Mononuclear cell (primary cell): ENCODE measurements around the gene LDLRAP1. TPM values are rescaled to one million over a fixed set of nuclear protein-coding genes. Genes with fewer than 3 reads are reported as not detected.

Experiments used
- H3K27me3 ChIP-seq: 2 replicates; pipeline ENCODE4 v1.6.0; 2011; ENCODE audit warnings: low read length, control low read depth; ENCODE audit not compliant: insufficient read depth
- H3K4me1 ChIP-seq: 2 replicates; pipeline ENCODE4 v1.5.1; 2011; ENCODE audit warnings: mild to moderate bottlenecking, low read length, control low read depth; ENCODE audit not compliant: insufficient read depth
- H3K4me3 ChIP-seq: 2 replicates; pipeline ENCODE4 v1.5.1; 2011; ENCODE audit warnings: mild to moderate bottlenecking, low read length, moderate library complexity
- H3K9me3 ChIP-seq: 2 replicates; pipeline ENCODE4 v1.5.1; 2011; ENCODE audit warnings: low read depth, mild to moderate bottlenecking, control low read depth, low read length
- total RNA-seq: library from RNA; depleted of rRNA; stranded (reverse); fragments of >200 nt; gene quantifications from one replicate; pipeline ENCODE4 v1.2.3, GENCODE V29; 2012

LDLRAP1 gene
- total RNA-seq, 1 donor, result 34.5 TPM

DNA sequence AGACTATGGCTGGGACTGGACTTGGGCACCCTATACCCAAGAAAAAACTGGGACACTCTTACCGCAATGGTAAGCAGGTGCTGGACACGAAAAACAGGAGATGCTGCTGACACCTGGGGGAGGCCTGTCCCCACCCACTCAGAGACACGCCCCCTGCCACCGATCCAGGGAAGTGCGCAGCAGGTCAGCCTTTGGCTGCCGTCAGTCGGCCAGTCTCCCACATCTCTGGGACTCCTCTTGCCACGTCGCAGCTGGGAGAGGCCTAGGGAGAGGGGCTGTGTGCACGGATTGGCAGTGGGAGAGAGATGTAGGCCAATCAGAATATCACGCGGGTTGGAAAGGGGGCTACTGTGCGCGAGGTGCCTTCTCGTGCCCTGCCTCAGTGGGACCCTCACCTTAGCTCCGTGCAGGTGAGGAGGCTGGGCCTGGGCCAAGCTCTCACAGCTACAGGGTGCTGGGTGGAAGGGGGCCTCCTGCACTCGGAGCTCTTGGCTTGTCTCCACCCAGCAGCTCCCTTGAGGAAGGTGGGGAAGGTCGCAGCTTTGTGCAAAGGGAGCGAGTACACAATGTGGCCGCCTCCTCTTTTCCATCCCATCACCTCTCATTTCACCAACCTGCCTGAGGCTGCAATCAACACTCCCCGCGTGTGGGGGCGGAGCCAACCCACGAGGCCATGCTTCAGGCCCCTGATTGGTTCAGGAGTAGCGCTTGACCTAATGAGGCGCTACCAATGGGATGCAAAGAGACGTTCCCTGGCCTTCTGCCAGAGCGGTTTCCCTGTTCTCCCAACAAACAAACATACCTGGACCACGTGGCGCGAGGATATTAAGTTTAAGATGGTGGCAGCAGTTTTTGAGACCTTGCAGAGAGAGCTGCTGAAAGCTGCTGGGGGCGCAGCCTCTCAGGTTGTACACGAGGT lies 25.7 kb upstream of the LDLRAP1 start:
- Histone ChIP-seq H3K27me3 (no peaks in the 10 kb centered on the region), H3K9me3 (no peaks in the 10 kb centered on the region), H3K4me3 (no peak overlapping the region), H3K4me1 (peaks cover 4% of the 10 kb centered on the region)

DNA sequence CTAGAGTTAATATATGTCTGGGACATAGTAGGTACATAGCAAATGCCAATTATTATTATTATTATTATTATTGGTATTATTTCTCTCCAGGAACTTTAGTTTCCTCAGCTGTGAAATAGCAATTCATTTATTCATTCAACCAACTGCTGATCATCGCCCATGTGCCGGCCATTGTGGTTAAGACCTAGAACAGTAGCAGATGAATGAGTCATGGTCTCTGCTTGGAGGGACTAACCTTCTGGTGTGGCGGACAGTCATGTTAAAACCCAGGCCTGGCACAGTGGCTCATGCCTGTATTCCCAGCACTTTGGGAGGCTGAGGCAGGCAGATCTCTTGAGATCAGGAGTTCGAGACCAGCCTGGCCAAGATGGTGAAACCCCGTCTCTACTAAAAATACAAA lies 23.8 kb upstream of the LDLRAP1 start:
- Histone ChIP-seq H3K27me3 (no peaks in the 10 kb centered on the region), H3K9me3 (no peaks in the 10 kb centered on the region), H3K4me1 (peaks cover 4% of the 10 kb centered on the region), H3K4me3 (no peak overlapping the region)

GRCh38 chr1:25520446-25521061 lies 22.9 kb upstream of the LDLRAP1 start:
- no peaks in the 10 kb centered on the region for H3K27me3 ChIP-seq
- no peak overlapping the region for H3K4me3 ChIP-seq
- peaks cover 4% of the 10 kb centered on the region for H3K4me1 ChIP-seq
- H3K9me3 ChIP-seq, result no peaks in the 10 kb centered on the region

DNA sequence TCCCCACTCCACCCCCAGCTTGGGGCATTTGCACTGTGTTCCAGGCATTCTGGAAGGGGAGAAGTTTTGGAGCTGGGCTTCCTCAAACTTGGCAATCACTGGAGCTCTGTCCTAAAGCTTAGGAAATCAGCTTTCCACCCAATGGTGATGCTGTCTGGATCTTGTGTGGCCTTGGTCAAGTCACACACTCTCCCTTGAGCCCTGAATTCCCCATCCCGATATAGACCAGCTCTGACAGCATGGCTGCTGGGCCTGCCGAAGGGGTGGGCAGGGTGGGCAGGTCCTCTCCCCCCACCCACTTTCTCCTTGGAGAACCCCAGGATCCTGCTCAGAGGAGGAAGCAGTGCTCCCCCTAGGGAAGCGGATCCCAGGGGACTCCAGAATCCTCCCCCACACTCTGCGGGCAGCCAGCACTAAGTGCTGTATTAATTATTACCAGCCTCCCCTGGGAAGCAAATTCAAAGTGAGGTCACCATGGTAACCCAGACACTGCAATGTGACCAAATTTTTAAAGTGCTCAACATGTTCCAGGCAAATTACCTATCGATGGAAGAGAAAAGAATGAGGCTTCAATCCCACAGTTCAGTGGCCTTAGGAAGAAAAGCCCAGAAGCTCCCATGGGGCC lies 21.3 kb upstream of the LDLRAP1 start:
- Histone ChIP-seq H3K9me3 (no peaks in the 10 kb centered on the region), H3K27me3 (no peaks in the 10 kb centered on the region), H3K4me3 (no peak overlapping the region), H3K4me1 (peaks cover 4% of the 10 kb centered on the region)

DNA sequence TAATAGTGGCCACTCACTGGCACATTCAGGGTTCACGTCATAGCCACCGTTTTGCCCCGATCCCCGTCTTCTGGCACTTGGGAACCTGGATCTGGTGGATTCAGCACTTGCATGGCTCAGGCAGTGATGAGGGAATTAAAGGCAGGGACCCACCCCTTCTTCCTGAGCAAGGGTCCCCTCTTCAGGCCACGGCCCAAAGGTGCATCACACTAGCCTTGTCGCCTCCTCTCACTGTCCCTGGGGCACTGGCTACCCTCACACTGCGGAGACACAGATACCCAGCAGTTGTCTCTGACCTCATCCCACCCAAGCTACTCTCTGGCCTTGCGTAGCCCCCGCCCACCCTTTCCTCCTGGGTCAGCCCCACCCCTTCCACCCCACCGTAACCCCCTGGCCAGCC lies 19.9 kb upstream of the LDLRAP1 start:
- H3K4me3 ChIP-seq, result no peak overlapping the region
- H3K4me1 ChIP-seq, result peaks cover 4% of the 10 kb centered on the region
- H3K27me3 ChIP-seq, result no peaks in the 10 kb centered on the region

DNA sequence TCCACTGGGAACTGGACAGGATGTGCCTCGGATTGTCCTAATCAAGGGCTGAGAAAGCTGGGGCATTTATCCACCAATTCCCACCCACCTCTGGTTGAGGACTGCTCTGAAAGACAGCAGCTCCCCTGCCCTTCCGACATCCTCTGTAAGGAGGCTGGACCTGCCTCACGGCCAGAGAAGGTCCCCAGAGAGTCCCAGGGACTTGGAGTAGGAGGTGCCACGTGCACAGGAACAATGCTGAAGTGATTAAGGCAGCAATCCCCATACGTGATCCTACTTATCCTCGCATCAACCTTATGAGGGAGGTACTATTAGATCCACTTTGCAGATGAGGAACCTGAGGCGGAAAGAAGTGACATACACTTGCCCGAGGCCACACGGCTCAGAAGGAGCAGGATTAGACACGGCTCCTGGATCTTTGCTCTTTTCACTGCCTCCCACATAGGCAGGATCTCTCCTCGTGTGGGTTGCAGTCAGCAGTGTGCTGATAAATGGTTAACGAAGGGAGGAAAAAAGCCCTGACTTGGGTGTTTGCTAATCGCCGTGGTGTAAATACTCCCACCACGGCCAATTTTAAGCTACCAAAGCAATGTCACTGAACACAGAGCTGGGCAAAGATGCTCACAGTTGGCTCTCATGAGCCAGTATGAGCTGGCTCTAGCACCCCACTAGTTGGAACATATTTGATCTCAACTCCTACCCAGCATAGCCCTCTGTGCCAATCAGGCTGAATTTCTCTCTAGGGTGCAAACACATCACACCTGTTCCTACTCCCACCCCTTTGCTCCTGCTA lies 18.6 kb upstream of the LDLRAP1 start:
- Histone ChIP-seq H3K9me3 (no peaks in the 10 kb centered on the region), H3K4me1 (peaks cover 4% of the 10 kb centered on the region), H3K27me3 (no peaks in the 10 kb centered on the region), H3K4me3 (no peak overlapping the region)

More for the DNA sequence above, 19.9 kb upstream of the LDLRAP1 start:
- no peaks in the 10 kb centered on the region for H3K9me3 ChIP-seq

DNA sequence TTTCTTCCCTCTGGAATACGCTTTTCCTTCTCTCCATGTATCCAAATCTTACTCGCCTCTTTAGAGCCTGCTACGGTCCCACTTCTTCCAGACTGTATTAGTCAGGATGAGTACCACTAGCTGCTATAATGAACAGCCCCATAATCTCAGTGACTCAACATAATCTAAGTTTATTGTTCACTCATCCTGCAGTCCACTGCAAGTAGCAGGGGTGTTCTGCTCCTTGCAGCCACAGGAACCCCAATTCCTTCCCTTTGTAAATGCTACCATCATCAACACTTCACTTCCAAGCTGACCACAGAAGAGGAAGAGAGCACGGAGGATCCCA lies 18.1 kb upstream of the LDLRAP1 start:
- H3K4me3 ChIP-seq, result no peak overlapping the region
- H3K4me1 ChIP-seq, result peaks cover 4% of the 10 kb centered on the region
- no peaks in the 10 kb centered on the region for H3K9me3 ChIP-seq
- H3K27me3 ChIP-seq, result no peaks in the 10 kb centered on the region

DNA sequence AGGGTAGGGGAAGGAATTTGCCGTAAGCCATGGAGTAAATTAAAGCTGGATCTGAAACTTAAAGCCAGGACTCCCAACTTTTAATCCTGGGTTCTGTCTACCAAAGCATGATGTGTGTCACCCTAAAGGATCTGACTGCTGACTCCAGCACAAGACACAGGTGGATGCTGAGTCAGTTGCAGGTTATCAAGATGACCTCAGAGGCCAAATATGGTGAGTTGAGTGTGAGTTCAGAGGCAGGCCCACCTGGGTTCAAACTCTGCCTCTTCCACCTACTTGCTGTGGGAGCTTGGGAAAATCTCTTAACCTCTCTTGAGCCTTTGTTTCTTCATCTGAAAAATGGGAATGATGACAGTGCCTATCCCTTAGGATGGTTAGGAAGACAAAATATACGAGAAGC lies 16.7 kb upstream of the LDLRAP1 start:
- Histone ChIP-seq H3K4me3 (no peak overlapping the region), H3K27me3 (no peaks in the 10 kb centered on the region), H3K4me1 (no peaks in the 10 kb centered on the region), H3K9me3 (no peaks in the 10 kb centered on the region)

GRCh38 chr1:25527226-25527846 lies 16.1 kb upstream of the LDLRAP1 start:
- Histone ChIP-seq H3K4me3 (no peak overlapping the region), H3K4me1 (no peaks in the 10 kb centered on the region), H3K27me3 (no peaks in the 10 kb centered on the region), H3K9me3 (no peaks in the 10 kb centered on the region)

DNA sequence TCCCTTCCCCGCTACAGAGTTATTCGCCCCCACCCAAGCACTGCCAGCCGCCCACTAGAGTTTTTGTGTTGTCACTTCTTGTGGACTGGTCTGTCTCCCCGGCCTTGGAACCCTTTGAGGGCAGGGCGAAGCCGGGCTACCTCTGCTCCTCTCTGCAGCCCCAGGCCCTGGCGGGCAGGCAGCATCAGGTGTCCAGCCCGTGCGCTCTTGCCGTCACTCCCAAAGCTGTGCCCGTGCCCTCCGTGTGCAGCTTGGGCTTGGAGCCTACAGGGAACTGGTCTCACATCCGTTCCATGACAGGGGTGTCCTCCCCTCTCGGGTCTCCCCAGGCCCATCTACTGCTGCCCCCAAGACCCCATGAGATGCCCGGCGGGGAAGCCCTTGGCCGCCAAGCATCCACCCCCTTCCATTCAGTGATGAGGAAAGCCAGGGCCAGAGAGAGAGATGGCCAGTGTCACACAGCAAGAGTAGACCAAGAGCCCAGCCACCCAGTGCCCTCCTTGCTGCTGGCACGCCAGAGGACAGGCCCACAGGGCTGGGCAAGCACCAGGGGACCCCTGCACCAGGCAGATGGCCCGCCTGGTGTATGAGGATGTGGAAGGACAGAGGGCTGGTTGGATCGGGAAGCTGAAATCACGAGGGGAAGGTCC lies 15.3 kb upstream of the LDLRAP1 start:
- no peaks in the 10 kb centered on the region for H3K27me3 ChIP-seq
- H3K4me1 ChIP-seq, result no peaks in the 10 kb centered on the region
- no peak overlapping the region for H3K4me3 ChIP-seq
- no peaks in the 10 kb centered on the region for H3K9me3 ChIP-seq

DNA sequence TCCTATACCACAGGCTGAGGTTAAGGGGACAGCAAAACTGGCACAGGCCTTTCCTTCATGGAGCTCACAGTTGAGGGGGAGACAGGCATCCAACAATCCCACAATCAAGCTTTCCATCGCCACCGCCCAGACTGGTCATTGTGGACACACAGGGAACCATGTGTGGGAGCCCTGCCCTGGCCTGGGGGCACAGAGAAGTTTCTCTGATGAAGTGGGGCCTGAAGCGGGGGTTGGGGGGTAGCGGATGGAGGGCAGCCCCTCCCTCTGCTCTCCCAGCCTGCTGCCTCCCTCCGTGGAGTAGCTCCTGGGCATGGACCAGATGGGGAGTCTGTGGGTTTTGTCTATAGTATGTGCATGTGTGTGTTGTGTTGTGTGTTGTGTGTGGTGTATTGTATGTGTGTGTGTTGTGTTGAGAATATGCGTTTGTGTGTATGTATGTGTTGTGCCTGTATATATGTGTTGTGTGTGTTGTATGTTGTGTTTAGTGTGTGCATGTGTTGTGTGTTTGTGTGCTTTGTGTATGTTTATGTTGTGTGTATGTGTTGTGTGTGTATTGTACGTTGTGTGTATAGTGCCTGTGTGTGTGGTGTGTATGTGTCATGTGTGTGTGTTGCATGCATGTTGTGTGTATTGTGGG lies 14.4 kb upstream of the LDLRAP1 start:
- no peaks in the 10 kb centered on the region for H3K27me3 ChIP-seq
- H3K9me3 ChIP-seq, result no peaks in the 10 kb centered on the region
- H3K4me3 ChIP-seq, result no peak overlapping the region
- H3K4me1 ChIP-seq, result no peaks in the 10 kb centered on the region

DNA sequence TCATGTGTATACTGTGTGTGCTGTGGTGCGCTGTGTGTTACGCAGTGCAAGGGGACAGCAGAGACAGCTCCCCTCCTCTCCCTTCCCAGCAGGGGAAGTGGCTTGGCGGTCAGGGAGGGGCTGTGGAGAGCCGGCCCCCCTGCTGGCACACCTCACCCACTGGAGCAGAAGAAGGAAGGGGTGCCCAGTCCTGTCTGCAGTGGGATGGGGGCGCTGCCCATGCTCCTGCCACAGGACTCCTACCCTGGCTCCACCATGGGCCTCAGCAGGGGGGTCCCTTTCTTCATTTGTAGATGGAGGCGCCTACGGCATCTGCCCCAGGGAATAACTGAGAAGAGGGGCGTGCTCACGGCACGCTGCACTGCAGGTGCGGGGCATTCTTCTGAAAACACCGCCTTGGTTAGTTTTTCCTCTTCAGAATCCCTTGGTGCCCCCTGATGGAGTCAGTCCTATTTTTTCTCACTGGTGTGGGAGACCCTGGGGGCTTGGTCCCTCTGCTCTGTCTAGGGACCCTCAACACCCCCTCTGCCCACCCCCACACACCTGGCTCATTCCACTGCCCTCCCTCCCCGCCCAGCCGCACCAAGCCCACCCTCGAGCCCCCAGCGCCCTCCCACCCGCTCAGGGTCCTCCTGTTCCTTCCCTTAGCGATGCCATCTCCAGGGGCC lies 13.8 kb upstream of the LDLRAP1 start:
- Histone ChIP-seq H3K9me3 (no peaks in the 10 kb centered on the region), H3K27me3 (no peaks in the 10 kb centered on the region), H3K4me3 (no peak overlapping the region), H3K4me1 (no peaks in the 10 kb centered on the region)

GRCh38 chr1:25530186-25531081 lies 13.0 kb upstream of the LDLRAP1 start:
- no peak overlapping the region for H3K4me3 ChIP-seq
- no peaks in the 10 kb centered on the region for H3K27me3 ChIP-seq
- no peaks in the 10 kb centered on the region for H3K4me1 ChIP-seq
- no peaks in the 10 kb centered on the region for H3K9me3 ChIP-seq
